K562 (cell line): ENCODE data around the gene IL12RB2. TPM values are rescaled to one million over a fixed set of nuclear protein-coding genes. Genes with fewer than 3 reads are reported as not detected.

Source experiments
- ATAC-seq: fragments of 200-7000 bp; cut with Tn5 transposase; 3 replicates; pipeline ENCODE4 v1.9.1; 2020; ENCODE audit warnings: moderate library complexity
- BruUV-seq: library from RNA; stranded (reverse); fragments of 400-500 nt; replicated peaks from 2 replicates; lab custom pipeline; 2021; lab: Mats Ljungman, UMichigan
- CTCF ChIA-PET: fragments of 300-600 bp; formaldehyde crosslinking; extraction: SDS; loops from one replicate; lab custom pipeline; 2021; ENCODE audit warnings: low intra/inter-chr PET ratio; lab: Yijun Ruan, JAX
- POLR2A ChIA-PET: fragments of 300-600, 350-650 bp; sonication (Branson Sonifier 250); formaldehyde crosslinking; extraction: SDS; loops from one replicate; lab custom pipeline; 2021; ENCODE audit warnings: antibody characterized with exemption, inconsistent platforms; lab: Yijun Ruan, JAX
- DNase-seq, 4 experiments: peaks; one replicate each; pipeline versions ENCODE4 v3.0.0 to v3.0.0-alpha.2; 2011 to 2018; ENCODE audit warnings: low spot score in 3 of 4, mixed read lengths in 3 of 4; ENCODE audit errors: extremely low read depth in 1 of 4
- FAIRE-seq: peaks from 2 replicates; lab custom pipeline; 2011; peaks lifted over from hg19 to GRCh38; lab: Jason Lieb, UNC
- H2AFZ ChIP-seq: 2 replicates; pipeline ENCODE4 v1.6.0; 2011; ENCODE audit warnings: low read depth, low read length, control low read depth, inconsistent platforms
- H3K27ac ChIP-seq: fragments of 200-600 bp; 3 replicates; pipeline ENCODE4 v1.8.0; 2011; ENCODE audit warnings: low read depth, mild to moderate bottlenecking, control low read depth, inconsistent platforms, low read length, moderate library complexity, mixed read lengths; ENCODE audit errors: extremely low read depth
- H3K27me3 ChIP-seq, 2 experiments: fragments of 300-600 bp in 1 of 2; 2 replicates in 1 of 2; 3 replicates in 1 of 2; pipeline versions ENCODE4 v1.6.0 to v1.8.0; 2011; ENCODE audit warnings: inconsistent platforms in 2 of 2, low read length in 2 of 2, mild to moderate bottlenecking in 1 of 2, mixed read lengths in 1 of 2, moderate library complexity in 1 of 2; ENCODE audit not compliant: control insufficient read depth in 2 of 2, insufficient read depth in 2 of 2
- H3K36me3 ChIP-seq: fragments of 300-600 bp; 3 replicates; pipeline ENCODE4 v1.8.0; 2011; ENCODE audit warnings: mild to moderate bottlenecking, low read length, inconsistent platforms; ENCODE audit not compliant: control insufficient read depth, insufficient read depth
- H3K4me1 ChIP-seq, 2 experiments: fragments of 200-600 bp in 1 of 2; replicated peaks in 1 of 2; 2 replicates in 1 of 2; 3 replicates in 1 of 2; pipeline versions ENCODE4 v1.5.1 to v1.8.0; 2011; ENCODE audit warnings: inconsistent platforms in 2 of 2, low read length in 2 of 2, mild to moderate bottlenecking in 1 of 2, mixed read lengths in 1 of 2, moderate library complexity in 1 of 2; ENCODE audit not compliant: control insufficient read depth in 2 of 2, insufficient read depth in 2 of 2
- H3K4me2 ChIP-seq: 2 replicates; pipeline ENCODE4 v1.6.1; 2011; ENCODE audit warnings: low read length, control low read depth, inconsistent platforms, mixed read lengths; ENCODE audit not compliant: insufficient read depth
- H3K4me3 ChIP-seq: fragments of 200-600 bp; sonication (generic), shearing (Covaris generic); 2 replicates; pipeline ENCODE4 v1.5.1; 2016; ENCODE audit warnings: control low read depth, inconsistent platforms
- H3K79me2 ChIP-seq: fragments of 200-600 bp; 3 replicates; pipeline ENCODE4 v1.8.0; 2011; ENCODE audit warnings: low read length, inconsistent platforms; ENCODE audit not compliant: control insufficient read depth, insufficient read depth
- H3K9ac ChIP-seq, 2 experiments: 2 replicates each; pipeline versions ENCODE4 v1.6.0 to v1.6.1; 2011; ENCODE audit warnings: low read depth in 2 of 2, low read length in 2 of 2, control low read depth in 1 of 2, inconsistent platforms in 1 of 2, mild to moderate bottlenecking in 1 of 2, mixed read lengths in 1 of 2; ENCODE audit not compliant: insufficient read depth in 1 of 2
- H3K9me1 ChIP-seq: one replicate; pipeline ENCODE4 v1.6.0; 2011; ENCODE audit warnings: inconsistent platforms, mild to moderate bottlenecking, low read length, moderate library complexity; ENCODE audit not compliant: control insufficient read depth, insufficient read depth
- H3K9me3 ChIP-seq: replicated peaks from 2 replicates; pipeline ENCODE4 v1.5.1; 2011; ENCODE audit warnings: low read depth, low read length, inconsistent platforms; ENCODE audit not compliant: control insufficient read depth, insufficient read depth
- H4K20me1 ChIP-seq: replicated peaks from 2 replicates; pipeline ENCODE4 v1.6.1; 2011; ENCODE audit warnings: low read length, inconsistent platforms, mixed read lengths; ENCODE audit not compliant: control insufficient read depth, insufficient read depth
- NFATC3 ChIP-seq: fragments of 450-650 bp; IDR thresholded peaks from 2 replicates; pipeline ENCODE4 v1.6.1; 2017; ENCODE audit warnings: mild to moderate bottlenecking
- PCBP1 ChIP-seq: fragments of 200-400 bp; formaldehyde crosslinking; IDR thresholded peaks from 2 replicates; pipeline ENCODE4 v1.6.1; 2018; ENCODE audit warnings: mild to moderate bottlenecking, low read depth, low read length; ENCODE audit not compliant: poor library complexity, severe bottlenecking
- SNAPC5 ChIP-seq: fragments of 250-450 bp; sonication (Bioruptor Pico); IDR thresholded peaks from 2 replicates; pipeline ENCODE4 v1.8.0; 2021; ENCODE audit warnings: moderate library complexity, mild to moderate bottlenecking, inconsistent platforms
- XRCC5 ChIP-seq: fragments of 200-400 bp; formaldehyde crosslinking; IDR thresholded peaks from 2 replicates; pipeline ENCODE4 v1.6.1; 2017; ENCODE audit warnings: low read depth, mild to moderate bottlenecking, low read length
- ZNF512 ChIP-seq: IDR thresholded peaks from 2 replicates; pipeline ENCODE4 v1.6.1; 2016; ENCODE audit warnings: missing genetic modification characterization, missing compliant biosample characterization
- WGBS: fragments of 100-300 bp; shearing (Covaris generic); methylation state at CpG from one replicate; pipeline ENCODE4 v1.1.6; 2016; ENCODE audit warnings: low coverage, mixed read lengths; ENCODE audit not compliant: insufficient coverage; ENCODE audit errors: missing lambda C conversion rate; 5-methylcytosine and 5-hydroxymethylcytosine counted together
- in situ Hi-C: fragments of 300-500 bp; cut with MboI; formaldehyde crosslinking; loops from 4 replicates; pipeline ENCODE4 v1.15.0; 2018; ENCODE audit warnings: inconsistent platforms, mixed read lengths
- intact Hi-C: fragments of 100-400 bp; cut with micrococcal nuclease; formaldehyde crosslinking; loops from 2 replicates; pipeline ENCODE4 v1.14.2; 2022
- polyA plus RNA-seq, 8 experiments: library from polyadenylated mRNA; depleted of rRNA in 4 of 8; stranded (reverse) in 5 of 8; unstranded in 3 of 8; fragments of >200 nt; fragmentation: Nextera tagmentation in 2 of 8; fragmentation: Illumina TruSeq in 1 of 8; extraction: Ambion mirVana in 2 of 8; extraction: Trizol in 1 of 8; gene quantifications; 2 replicates each; pipeline versions ENCODE4 v1.2.1 to v1.2.3, GENCODE V29; 2011 to 2014; ENCODE audit warnings: inconsistent platforms in 1 of 8, missing spikeins in 1 of 8
- total RNA-seq, 7 experiments: library from RNA; depleted of rRNA in 6 of 7; stranded (reverse); fragments of >200 nt in 6 of 7; fragmentation: Illumina TruSeq in 2 of 7; extraction: Trizol in 2 of 7; gene quantifications; 2 replicates each; pipeline versions ENCODE4 v1.2.1 to v1.2.3, GENCODE V29; 2011 to 2021; ENCODE audit warnings: low replicate concordance in 1 of 7

The IL12RB2 gene
- total and polyA plus RNA-seq, 9 of the 15 experiments (the other 6 are each of a cell fraction or from before 2014, with no cell fraction given) = 0.39 to 3.3 (median 1.9) TPM

GRCh38 chr1:67308136-67308535, 463 bp downstream of the IL12RB2 start (continued):
- TF ChIP-seq SNAPC5 (CRISPR knock-in tag) (no peak), PCBP1 (no peak), XRCC5 (no peak)

- POLR2A ChIA-PET = interaction anchor here (1.8 kb wide), 1 partner anchor 14 kb away, joined by 4 read pairs; no protein-coding TSS in a partner anchor
- Histone ChIP-seq H3K36me3 (no peaks in the 10 kb centered on the region), H3K4me1 (no peaks in the 10 kb centered on the region), H3K4me3 (no peak overlapping the region), H3K9ac (no peak overlapping the region), H3K9me3 (no peaks in the 10 kb centered on the region)
- no peak for FAIRE-seq
- TF ChIP-seq NFATC3 = no peak
- TF ChIP-seq ZNF512 (tag) = peak; percentile 28; the same call in 1 of the 2 replicates
- TF ChIP-seq, all 486 proteins: peak for 1
- H3K79me2 ChIP-seq = no peaks in the 10 kb centered on the region
- no TSS peak for BruUV-seq
- DNase-seq (no peak), ATAC-seq (no peak)
- 38% methylated on average over 2 of the region's 2 CpGs for WGBS
- intact Hi-C loops = no loop called here
- H3K27ac ChIP-seq = no peak overlapping the region
- in situ Hi-C loops = no loop called here
- H3K27me3 ChIP-seq = no peaks in the 10 kb centered on the region
- no peaks in the 10 kb centered on the region for H4K20me1 ChIP-seq
- H3K4me2 ChIP-seq = no peak overlapping the region
- H3K9me1 ChIP-seq = no peaks in the 10 kb centered on the region
- CTCF ChIA-PET = no interaction called here
- no peak overlapping the region for H2AFZ ChIP-seq
These were observed 4.9 kb downstream of the IL12RB2 start for GRCh38 chr1:67312615-67313014.
